ENCODE measurements around the gene RFPL3. TPM values are rescaled to one million over a fixed set of nuclear protein-coding genes. Genes with fewer than 3 reads are reported as not detected.

Gene RFPL3
- polyA plus RNA-seq, 2 of the 4 experiments (the other 2 are of a cell fraction), result not detected

DNA sequence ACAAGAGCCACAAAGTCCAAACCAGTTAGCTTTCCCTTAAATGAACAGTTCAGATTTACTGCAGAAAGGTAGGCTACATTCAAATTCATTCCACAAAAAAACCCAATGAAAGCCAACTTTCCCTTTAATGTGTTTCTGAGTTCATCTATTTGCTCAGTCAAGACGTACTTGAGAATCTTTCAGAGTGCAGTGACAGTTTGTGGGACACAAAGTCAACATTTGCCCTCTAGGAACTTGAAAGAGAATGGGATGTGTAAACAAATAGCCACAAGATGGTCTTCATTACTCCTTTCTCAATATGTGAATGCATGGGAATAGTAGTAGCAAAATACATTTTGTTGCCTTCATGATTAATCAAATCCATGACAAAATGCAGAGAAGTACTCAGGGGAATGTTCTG is 38.6 kb downstream of the RFPL3 start:
- ATAC-seq (no peak), FAIRE-seq (no peak), DNase-seq (ENCODE audit: low read depth in 1 of 2, low spot score in 1 of 2) (no peak)
- 79% methylated on average over 1 of the region's 1 CpG for WGBS (ENCODE audit: missing lambda C conversion rate)
- Histone ChIP-seq H3K9me3 (no peaks in the 10 kb centered on the region), H3K4me1 (no peaks in the 10 kb centered on the region), H3K4me3 (no peak overlapping the region), H3K27ac (no peak overlapping the region), H3K4me2 (no peak overlapping the region)
- ChIA-PET POLR2A (no interaction called here), CTCF (no interaction called here)
- TF ChIP-seq HOXB5 (CRISPR knock-in tag; IDR thresholded peaks at IDR 0.05) (no peak), HOXB13 (CRISPR knock-in tag; IDR thresholded peaks at IDR 0.05; ENCODE audit: low read depth) (no peak), CHD4 (IDR thresholded peaks at IDR 0.05; ENCODE audit: borderline replicate concordance) (no peak), POLR2AphosphoS2 (conservative IDR thresholded peaks at IDR 0.05; ENCODE audit: low read length) (no peak), HOXA7 (CRISPR knock-in tag; IDR thresholded peaks at IDR 0.05) (no peak)

- H3K4me1 ChIP-seq, result no peaks in the 10 kb centered on the region
- TF ChIP-seq CTCF (IDR thresholded peaks at IDR 0.05), result no peak
- no peaks in the 10 kb centered on the region for H3K9me3 ChIP-seq
- no peak overlapping the region for H3K4me3 ChIP-seq
- CTCF ChIA-PET, result no interaction called here
- no peak for DNase-seq (ENCODE audit: low read depth in 1 of 2, low spot score in 1 of 2)
- no peak for FAIRE-seq
- H3K4me2 ChIP-seq, result no peak overlapping the region
- POLR2A ChIA-PET, result no interaction called here
- ATAC-seq, result no peak
- H3K27ac ChIP-seq, result no peak overlapping the region
- 75% methylated on average over 5 of the region's 5 CpGs for WGBS (ENCODE audit: missing lambda C conversion rate)
These were observed 39.1 kb downstream of the RFPL3 start for GRCh38 chr22:32396746-32397145.

GRCh38 chr22:32401486-32401885 is 43.8 kb downstream of the RFPL3 start:
- TF ChIP-seq HDAC2 (IDR thresholded peaks at IDR 0.05) (no peak), FOSL2 (IDR thresholded peaks at IDR 0.05) (no peak), FOSL2 (CRISPR knock-in tag; IDR thresholded peaks at IDR 0.05) (no peak), ZC3H11A (IDR thresholded peaks at IDR 0.05) (no peak), RFX5 (IDR thresholded peaks at IDR 0.05) (no peak), CHD4 (IDR thresholded peaks at IDR 0.05; ENCODE audit: borderline replicate concordance) (no peak), KDM5A (IDR thresholded peaks at IDR 0.05) (no peak), ZFP36 (IDR thresholded peaks at IDR 0.05; ENCODE audit: borderline replicate concordance, partially characterized antibody) (no peak), EHF (CRISPR knock-in tag; IDR thresholded peaks at IDR 0.05) (no peak), SMC3 (IDR thresholded peaks at IDR 0.05) (no peak), POLR2AphosphoS2 (conservative IDR thresholded peaks at IDR 0.05; ENCODE audit: low read length) (no peak), FOSB (CRISPR knock-in tag; IDR thresholded peaks at IDR 0.05) (no peak), PHF8 (IDR thresholded peaks at IDR 0.05; ENCODE audit: borderline replicate concordance, low read depth) (no peak), MAX (IDR thresholded peaks at IDR 0.05) (no peak), MAZ (IDR thresholded peaks at IDR 0.05; ENCODE audit: borderline replicate concordance, low read depth, low read length) (no peak), TFCP2L1 (CRISPR knock-in tag; IDR thresholded peaks at IDR 0.05) (no peak), GATA3 (IDR thresholded peaks at IDR 0.05; ENCODE audit: borderline replicate concordance) (no peak), EHMT2 (IDR thresholded peaks at IDR 0.05; ENCODE audit: low read depth) (no peak), HOXA7 (CRISPR knock-in tag; IDR thresholded peaks at IDR 0.05) (no peak), RCOR1 (IDR thresholded peaks at IDR 0.05; ENCODE audit: low read depth, low read length) (no peak)
- TF ChIP-seq, protein P1, sequence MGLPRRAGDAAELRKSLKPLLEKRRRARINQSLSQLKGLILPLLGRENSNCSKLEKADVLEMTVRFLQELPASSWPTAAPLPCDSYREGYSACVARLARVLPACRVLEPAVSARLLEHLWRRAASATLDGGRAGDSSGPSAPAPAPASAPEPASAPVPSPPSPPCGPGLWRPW (IDR thresholded peaks at IDR 0.05), result no peak
- no peak for ATAC-seq
- H3K4me1 ChIP-seq, result no peaks in the 10 kb centered on the region
- no peaks in the 10 kb centered on the region for H3K9me3 ChIP-seq
- H3K4me3 ChIP-seq, result no peak overlapping the region
- FAIRE-seq, result no peak
- ChIA-PET CTCF (interaction anchor here (1.0 to 1.4 kb wide), 3 partner anchors 11 to 23 kb away, joined by 3 to 5 read pairs (median 3); partner anchors contain the start of gene RTCB), POLR2A (no interaction called here)
- 65% methylated on average over 4 of the region's 4 CpGs for WGBS (ENCODE audit: missing lambda C conversion rate)
- H3K27ac ChIP-seq, result no peak overlapping the region
- no peak overlapping the region for H3K4me2 ChIP-seq
- DNase-seq (ENCODE audit: low read depth in 1 of 2, low spot score in 1 of 2), result no peak
